ENCODE measurements around the gene CYP27A1. TPM values are rescaled to one million over a fixed set of nuclear protein-coding genes. Genes with fewer than 3 reads are reported as not detected.

Gene CYP27A1
- total and polyA plus RNA-seq, 4 donors: 112 to 354 (median 305) TPM

GRCh38 chr2:218829868-218830451 is 48.0 kb downstream of the CYP27A1 start:
- Histone ChIP-seq H3K36me3 (ENCODE audit: control insufficient read depth in 4 of 4, insufficient read depth in 3 of 4, low read depth in 1 of 4, low read length in 3 of 4) (no peaks in the 10 kb centered on the region), H3K4me1 (ENCODE audit: control insufficient read depth in 4 of 4, insufficient read depth in 4 of 4, low read length in 3 of 4) (no peaks in the 10 kb centered on the region), H3K9ac (ENCODE audit: low read depth in 1 of 2, low read length in 2 of 2) (no peak overlapping the region), H3K27me3 (ENCODE audit: control insufficient read depth in 4 of 4, insufficient read depth in 4 of 4, low read length in 3 of 4) (no peaks in the 10 kb centered on the region), H3K4me3 (ENCODE audit: low read depth in 1 of 3, low read length in 3 of 3) (no peak overlapping the region), H3K27ac (ENCODE audit: low read depth in 1 of 2, low read length in 2 of 2) (no peak overlapping the region), H3K9me3 (ENCODE audit: control insufficient read depth in 4 of 4, low read length in 3 of 4) (no peaks in the 10 kb centered on the region)
- TF ChIP-seq EGR1 (IDR thresholded peaks at IDR 0.05; ENCODE audit: low read depth in 2 of 2): no peak
- TF ChIP-seq RXRA (IDR thresholded peaks at IDR 0.05): no peak
- TF ChIP-seq HNF4A (conservative IDR thresholded peaks at IDR 0.05): no peak
- TF ChIP-seq FOXA1 (IDR thresholded peaks at IDR 0.05): no peak
- TF ChIP-seq MAX (IDR thresholded peaks at IDR 0.05): no peak
- TF ChIP-seq NR2F2 (IDR thresholded peaks at IDR 0.05): no peak
- no peak for TF ChIP-seq SP1 (IDR thresholded peaks at IDR 0.05)
- no peak for TF ChIP-seq ATF3 (IDR thresholded peaks at IDR 0.05)
- no peak for TF ChIP-seq ZBTB33 (IDR thresholded peaks at IDR 0.05)
- TF ChIP-seq JUND (IDR thresholded peaks at IDR 0.05): no peak
- TF ChIP-seq REST (IDR thresholded peaks at IDR 0.05): no peak
- TF ChIP-seq CTCF (IDR thresholded peaks at IDR 0.05; ENCODE audit: low read depth, low read length, missing input control): no peak
- no peak for TF ChIP-seq HNF4G (IDR thresholded peaks at IDR 0.05)
- TF ChIP-seq RAD21 (IDR thresholded peaks at IDR 0.05): no peak
- no peak for TF ChIP-seq TAF1 (conservative IDR thresholded peaks at IDR 0.05)
- no peak for TF ChIP-seq YY1 (IDR thresholded peaks at IDR 0.05)
- TF ChIP-seq FOXA2 (IDR thresholded peaks at IDR 0.05): no peak
- no peak for TF ChIP-seq GABPA (IDR thresholded peaks at IDR 0.05 in 1 of 2, conservative IDR thresholded peaks at IDR 0.05 in 1 of 2)
- 80% methylated on average over 17 of the region's 17 CpGs for WGBS
- DNase-seq (ENCODE audit: low spot score): no peak
